GM12892 (cell line): ENCODE measurements around the gene KLKB1.

Experiments
- DNase-seq: peaks from one replicate; pipeline ENCODE4 v3.0.0; 2011; ENCODE audit not compliant: insufficient read length
- FAIRE-seq: peaks from 2 replicates; lab custom pipeline; 2011; peaks lifted over from hg19 to GRCh38; lab: Jason Lieb, UNC
- POLR2A ChIP-seq: IDR thresholded peaks from 2 replicates; pipeline ENCODE4 v1.6.1; 2011; ENCODE audit warnings: low read depth, low read length, control low read depth
- POLR2AphosphoS5 ChIP-seq: IDR thresholded peaks from 2 replicates; pipeline ENCODE4 v1.6.1; 2011; ENCODE audit warnings: low read depth, low read length, control low read depth
- TAF1 ChIP-seq: IDR thresholded peaks from 2 replicates; pipeline ENCODE4 v1.6.1; 2011; ENCODE audit warnings: low read depth, mild to moderate bottlenecking, control low read depth, low read length, borderline replicate concordance

Gene KLKB1

DNA sequence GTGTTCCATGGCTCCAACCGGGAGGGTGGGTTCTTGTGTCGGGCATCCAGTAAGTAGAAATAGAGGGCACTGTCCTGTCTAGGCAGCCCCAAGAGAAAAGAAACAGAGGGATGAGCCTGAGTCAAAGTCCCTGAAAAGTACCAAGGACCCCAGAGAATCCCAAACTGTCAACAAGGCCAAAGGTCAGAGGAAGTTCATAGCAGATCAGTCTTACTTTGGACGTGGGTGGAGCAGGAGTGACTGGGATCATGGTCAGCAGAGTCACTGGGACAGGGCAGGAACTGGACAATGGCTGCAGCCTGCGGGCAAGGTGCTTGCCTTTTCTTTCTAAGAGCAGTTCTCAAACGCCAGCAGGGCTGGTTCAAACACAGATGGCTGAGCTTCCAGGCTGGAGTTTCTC is 56.0 kb downstream of the KLKB1 start:
- no peak for DNase-seq
- TF ChIP-seq TAF1 = no peak
- no peak for TF ChIP-seq POLR2AphosphoS5
- TF ChIP-seq POLR2A = no peak
- FAIRE-seq = no peak

DNA sequence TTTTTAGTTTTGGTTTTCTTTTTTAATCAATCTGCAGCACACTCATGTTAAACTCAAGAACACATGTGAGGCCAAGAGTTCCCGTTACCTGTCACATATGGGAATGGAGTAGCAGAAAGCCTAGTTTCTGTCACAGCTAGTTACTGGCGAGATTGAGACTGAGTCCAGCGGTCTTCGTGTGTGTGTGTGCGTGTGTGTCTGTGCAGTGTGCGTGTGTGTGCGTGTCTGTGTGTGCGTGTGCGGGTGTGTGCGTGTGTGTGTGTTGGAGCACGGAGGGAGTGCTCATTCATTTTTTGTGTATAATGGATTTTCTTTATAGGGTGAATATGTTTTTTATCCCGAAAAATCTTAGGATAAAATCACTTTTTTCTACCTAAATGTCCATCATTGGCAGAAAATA is 57.8 kb downstream of the KLKB1 start:
- no peak for DNase-seq

DNA sequence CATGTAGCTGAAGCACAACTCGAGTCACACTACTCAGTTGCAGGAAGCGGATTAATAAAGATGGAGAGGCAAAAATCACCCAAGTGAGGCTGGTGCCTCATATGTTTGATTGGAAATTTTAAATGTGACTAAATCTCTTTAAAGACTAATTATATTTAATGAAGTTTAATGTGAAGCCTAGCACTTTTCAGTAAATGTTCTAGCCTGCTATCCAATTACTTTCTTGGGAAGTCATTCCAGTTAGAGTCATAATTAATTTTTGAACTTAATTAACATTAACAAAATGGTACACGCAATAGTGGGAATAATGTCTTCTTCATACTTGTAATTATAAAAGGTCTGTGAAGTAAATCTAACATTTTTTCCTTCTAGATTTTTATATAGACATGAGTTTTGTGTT is 59.3 kb downstream of the KLKB1 start:
- FAIRE-seq = no peak

More for the DNA sequence above, 57.8 kb downstream of the KLKB1 start:
- TF ChIP-seq POLR2A = no peak
- no peak for TF ChIP-seq TAF1
- TF ChIP-seq POLR2AphosphoS5 = no peak
- FAIRE-seq = no peak

DNA sequence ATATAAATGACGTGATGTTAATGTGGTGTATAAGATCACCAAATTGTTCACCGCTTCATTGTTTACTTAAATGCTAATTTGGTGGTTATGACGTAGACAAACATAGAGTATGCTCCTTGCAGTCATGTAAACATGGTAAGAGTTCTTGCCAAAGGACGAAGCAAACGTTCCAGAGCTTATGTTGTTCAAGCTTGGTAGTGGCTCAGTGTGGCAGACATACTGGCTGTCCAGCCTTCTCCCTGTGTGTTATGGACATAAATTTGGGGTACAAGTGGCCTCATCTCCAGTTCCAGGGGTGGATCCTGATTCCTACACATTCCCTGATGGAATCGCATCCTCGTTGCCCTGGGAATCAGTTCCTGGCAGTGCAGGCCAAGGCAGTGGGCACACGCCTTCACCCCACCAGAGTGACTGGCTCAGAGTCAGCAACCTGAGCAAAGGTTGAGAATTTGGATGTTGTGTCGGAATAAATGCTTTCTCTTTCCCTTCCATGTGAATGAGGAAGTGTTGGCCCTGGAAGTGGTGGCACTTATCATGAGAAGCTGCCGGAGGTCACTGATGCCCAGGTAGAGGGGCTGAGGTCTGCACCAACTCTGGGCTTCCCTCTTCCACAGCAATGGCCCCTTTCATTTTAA is 64.1 kb downstream of the KLKB1 start:
- TF ChIP-seq POLR2AphosphoS5 (no peak), POLR2A (no peak), TAF1 (no peak)
- FAIRE-seq (no peak), DNase-seq (no peak)

More for the DNA sequence above, 59.3 kb downstream of the KLKB1 start:
- DNase-seq = no peak
- TF ChIP-seq POLR2AphosphoS5 (no peak), TAF1 (no peak), POLR2A (no peak)

DNA sequence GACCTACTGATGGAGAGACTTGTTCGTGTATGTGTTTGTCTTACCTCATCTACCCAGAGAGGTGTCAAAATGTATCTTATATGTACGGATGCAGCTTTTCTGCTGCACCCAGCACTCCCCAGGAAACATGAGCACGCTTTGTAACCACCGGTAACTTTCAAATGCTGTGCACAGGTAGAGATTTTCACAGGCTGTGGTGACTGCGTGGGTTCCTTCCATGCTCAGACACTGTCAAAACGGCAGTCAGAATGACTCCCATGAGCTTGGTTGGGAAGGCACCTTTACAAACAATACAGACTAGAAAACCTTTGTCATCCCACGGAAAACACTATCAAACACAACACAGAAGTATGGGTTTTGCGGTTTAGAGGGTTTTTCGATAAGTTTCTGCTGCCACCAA is 66.9 kb downstream of the KLKB1 start:
- DNase-seq (no peak), FAIRE-seq (no peak)
- no peak for TF ChIP-seq POLR2AphosphoS5
- TF ChIP-seq TAF1 = no peak
- no peak for TF ChIP-seq POLR2A

DNA sequence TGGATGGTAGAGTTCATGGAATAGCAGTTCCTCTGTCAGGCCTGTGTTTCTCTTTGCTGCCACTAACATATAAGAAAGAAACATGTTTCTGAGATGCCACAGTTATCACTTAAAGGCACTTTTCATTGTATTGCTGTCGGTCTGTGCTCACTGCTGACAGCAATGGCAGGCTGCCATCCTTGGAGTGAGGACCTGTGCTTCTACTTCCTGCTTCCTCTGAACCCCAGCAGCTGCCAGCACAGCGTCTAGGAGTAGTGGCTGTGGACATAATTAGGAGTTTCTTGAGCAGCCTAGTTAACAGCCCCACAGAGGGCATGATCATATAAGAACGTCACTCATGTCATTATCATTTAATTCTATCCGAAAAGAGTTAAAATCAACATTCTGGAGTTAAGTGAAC is 69.2 kb downstream of the KLKB1 start:
- DNase-seq = no peak
- no peak for FAIRE-seq
- TF ChIP-seq TAF1 = no peak
- TF ChIP-seq POLR2AphosphoS5 = no peak
- no peak for TF ChIP-seq POLR2A

DNA sequence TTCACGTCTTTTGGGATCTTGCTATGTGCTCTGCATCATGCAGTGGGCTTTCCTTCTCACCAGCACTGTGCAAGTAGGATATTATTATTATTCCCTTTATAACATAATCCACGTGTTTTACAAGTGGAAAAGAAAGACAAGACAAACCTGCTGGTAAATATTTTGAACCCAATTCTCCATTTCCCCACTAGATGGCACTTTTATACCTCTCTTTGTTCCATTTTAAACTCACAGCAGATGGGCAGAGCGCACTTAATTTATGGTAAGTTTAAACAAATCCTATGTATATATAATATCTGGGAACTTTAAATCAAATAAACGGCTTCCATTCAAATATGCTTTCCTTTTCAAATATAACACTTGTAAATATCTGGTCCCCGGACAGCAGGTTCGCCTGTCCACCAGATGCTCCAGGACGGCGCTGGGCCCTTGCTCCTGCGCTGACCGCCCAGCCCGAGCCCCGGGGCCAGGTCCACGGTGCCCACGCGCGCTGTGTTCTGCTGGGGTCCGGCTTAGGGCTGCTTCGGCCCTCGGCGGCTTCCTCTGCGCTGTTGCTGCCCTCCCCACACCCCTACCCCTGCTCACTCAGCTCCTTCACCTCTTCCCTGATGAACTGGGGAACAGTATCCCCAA is 69.8 kb downstream of the KLKB1 start:
- FAIRE-seq (no peak), DNase-seq (no peak)
- no peak for TF ChIP-seq POLR2AphosphoS5
- TF ChIP-seq POLR2A = no peak
- TF ChIP-seq TAF1 = no peak

DNA sequence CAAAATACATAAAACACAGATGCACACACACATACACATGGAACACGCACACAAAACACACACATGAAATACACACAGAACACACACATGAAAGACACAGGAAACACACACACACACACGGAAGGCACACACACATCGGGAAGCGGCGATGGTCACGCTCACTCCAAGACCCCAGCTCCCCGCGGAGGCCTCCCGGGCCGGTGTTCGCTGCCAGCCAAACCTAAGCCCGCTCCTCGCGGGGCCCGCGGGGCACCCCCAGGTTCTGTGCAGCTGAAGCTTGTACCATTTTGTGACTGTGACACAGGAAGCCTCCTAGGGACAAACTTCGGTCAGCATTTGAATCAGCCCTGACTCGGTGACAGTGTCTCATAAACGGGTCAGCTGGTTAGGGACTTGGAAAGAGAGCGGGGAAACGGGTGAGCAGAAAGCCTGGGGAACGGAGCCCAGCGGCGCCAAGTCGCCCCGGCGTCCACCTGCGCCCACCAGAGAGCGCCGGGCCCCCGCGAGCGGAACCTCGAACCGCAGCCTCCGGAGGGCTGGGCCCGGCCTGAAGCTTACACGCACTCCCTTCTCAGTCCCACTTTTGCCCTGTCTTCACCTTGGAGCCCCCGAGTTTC is 70.8 kb downstream of the KLKB1 start:
- FAIRE-seq = no peak
- TF ChIP-seq POLR2A (no peak), TAF1 (no peak), POLR2AphosphoS5 (no peak)

DNA sequence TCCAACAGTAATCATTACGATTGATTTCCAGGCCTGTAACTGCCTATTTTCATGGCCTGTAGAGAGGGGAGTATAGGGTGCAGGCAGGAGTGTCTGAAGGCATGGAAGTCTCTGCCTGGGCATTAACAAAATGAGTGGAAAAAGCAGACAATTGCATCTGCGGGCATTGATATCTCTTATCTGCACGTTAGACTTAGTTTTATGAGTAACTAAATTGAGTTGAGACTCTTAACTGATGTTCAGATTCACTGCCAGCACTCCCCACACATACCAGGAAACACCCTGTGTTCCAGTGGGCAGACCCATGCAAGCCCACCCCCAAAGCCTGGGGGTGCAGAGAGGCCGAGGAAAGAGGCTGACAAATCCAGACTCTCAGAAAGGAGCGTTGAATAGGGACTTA is 72.0 kb downstream of the KLKB1 start:
- FAIRE-seq = no peak
- TF ChIP-seq TAF1 (no peak), POLR2AphosphoS5 (no peak), POLR2A (no peak)
- no peak for DNase-seq

More for the DNA sequence above, 70.8 kb downstream of the KLKB1 start:
- DNase-seq = no peak

DNA sequence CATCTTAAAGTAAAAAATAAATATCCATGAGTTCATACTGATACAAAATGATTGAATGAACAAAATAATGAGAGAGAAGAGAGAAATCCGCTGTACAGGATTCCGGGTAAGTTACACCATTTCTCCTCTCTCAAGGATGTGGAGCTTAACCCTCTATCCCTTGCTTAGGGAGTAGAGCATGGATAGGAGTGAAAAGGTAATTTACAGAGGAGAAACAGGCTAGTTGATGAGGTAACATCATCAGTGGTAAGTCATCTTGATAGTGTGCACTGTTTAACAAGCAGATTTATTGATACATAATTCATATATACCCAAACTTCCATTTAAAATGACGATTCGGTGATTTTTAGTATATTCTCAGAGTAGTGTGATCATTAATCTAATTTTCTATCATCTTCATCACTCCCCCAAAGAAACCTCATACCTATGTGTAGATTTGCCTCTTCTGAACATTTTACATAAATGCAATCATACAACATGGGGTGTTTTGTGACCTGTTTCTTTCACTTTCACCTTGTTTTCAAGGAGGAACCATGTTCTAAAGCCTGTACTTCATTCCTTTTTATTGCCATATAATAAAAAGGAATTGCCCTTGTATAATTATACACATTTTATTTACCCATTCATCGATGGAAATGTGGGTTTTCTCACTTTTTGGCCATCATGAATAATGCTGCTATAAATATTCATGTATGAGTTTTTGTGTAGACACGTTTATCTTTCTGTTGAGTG is 73.5 kb downstream of the KLKB1 start:
- TF ChIP-seq POLR2AphosphoS5 = no peak
- TF ChIP-seq POLR2A = no peak
- no peak for TF ChIP-seq TAF1
- FAIRE-seq (no peak), DNase-seq (no peak)

DNA sequence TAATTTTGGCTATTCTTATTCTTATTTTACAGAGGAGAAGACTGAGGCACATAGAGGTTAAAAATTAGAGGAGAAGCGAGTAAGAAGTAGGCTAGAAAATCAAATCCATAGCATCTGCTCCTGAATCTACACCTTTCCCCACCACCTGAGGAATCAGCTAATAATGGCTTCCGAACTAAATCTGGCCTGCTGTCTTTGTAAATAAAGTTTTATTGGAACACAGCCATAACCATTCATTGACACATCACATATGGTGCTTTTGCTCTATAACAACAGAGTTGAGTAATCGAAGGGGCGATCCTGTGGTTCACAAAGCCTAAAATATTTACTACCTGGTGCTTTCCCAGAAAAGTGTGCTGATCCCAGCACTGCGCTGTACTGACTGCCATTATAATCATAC is 76.9 kb downstream of the KLKB1 start:
- FAIRE-seq = no peak
- TF ChIP-seq TAF1 (no peak), POLR2AphosphoS5 (no peak), POLR2A (no peak)
- no peak for DNase-seq

DNA sequence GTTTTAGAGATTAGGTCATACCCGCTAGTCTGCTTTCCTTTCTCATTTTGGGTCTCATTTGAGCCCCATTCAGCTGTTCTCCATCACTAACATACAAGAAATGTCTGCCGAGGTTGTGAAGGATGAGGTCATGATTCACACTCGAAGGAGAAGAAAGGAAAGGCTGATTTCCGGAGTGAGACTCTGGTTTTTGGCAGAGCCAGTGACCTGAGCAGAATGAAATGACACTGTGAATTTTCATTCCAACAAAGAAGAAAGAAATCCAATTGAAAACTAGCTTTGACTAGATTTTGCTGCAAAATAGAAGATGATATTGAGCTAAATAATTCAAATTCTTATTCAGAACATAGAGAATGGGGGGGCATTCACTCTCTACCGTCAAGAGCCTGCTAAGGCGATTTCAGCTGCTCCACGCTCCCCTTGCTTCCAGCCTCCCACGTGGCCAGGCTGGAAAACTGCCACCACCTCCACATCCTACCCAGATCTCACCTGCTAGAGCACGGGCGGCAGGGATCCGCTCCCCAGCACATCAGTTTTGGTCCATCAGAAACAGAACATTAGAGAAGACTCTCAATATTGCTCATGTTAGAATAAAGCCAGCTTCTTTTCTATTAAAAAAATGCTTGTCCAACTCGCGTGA is 77.7 kb downstream of the KLKB1 start:
- no peak for FAIRE-seq
- TF ChIP-seq POLR2A (no peak), POLR2AphosphoS5 (no peak), TAF1 (no peak)
- DNase-seq = no peak
